Upper lobe of left lung (tissue), 4 donors: ENCODE results near the gene B3GAT1.

ENCODE experiments used
- CTCF ChIP-seq, 6 experiments: fragments of 450-650 bp in 4 of 6; fragments of 200-600 bp in 2 of 6; sonication (generic) in 2 of 6; IDR thresholded peaks; one replicate each; pipeline ENCODE4 v1.5.1; 2016 to 2019; ENCODE audit warnings: antibody characterized with exemption in 6 of 6
- EP300 ChIP-seq, 4 donors: sonication (generic); formaldehyde crosslinking; IDR thresholded peaks; one replicate each; pipeline ENCODE4 v1.5.1; 2017; ENCODE audit warnings: antibody characterized with exemption in 4 of 4, control low read depth in 2 of 4
- POLR2A ChIP-seq, 4 donors: fragments of 450-650 bp; IDR thresholded peaks; one replicate each; pipeline ENCODE4 v1.5.1; 2016 to 2017; ENCODE audit warnings: antibody characterized with exemption in 4 of 4, mild to moderate bottlenecking in 2 of 4
- POLR2AphosphoS5 ChIP-seq, 2 donors: sonication (generic); formaldehyde crosslinking; IDR thresholded peaks; one replicate each; pipeline ENCODE4 v1.5.1; 2017; ENCODE audit warnings: antibody characterized with exemption in 2 of 2

- TF ChIP-seq POLR2AphosphoS5 (IDR thresholded peaks at IDR 0.05) (no peak), CTCF (IDR thresholded peaks at IDR 0.05) (no peak), EP300 (IDR thresholded peaks at IDR 0.05) (no peak), POLR2A (IDR thresholded peaks at IDR 0.05) (no peak)
These were observed 7.3 kb downstream of the B3GAT1 start for GRCh38 chr11:134404575-134405341.
